NCI-H2196 (cell line): ENCODE results near the gene ABCA13.

Source experiments
- DNase-seq: peaks from one replicate; lab custom pipeline; 2025; ENCODE audit not compliant: unreplicated experiment; lab: John Stamatoyannopoulos, UW

The ABCA13 gene

DNA sequence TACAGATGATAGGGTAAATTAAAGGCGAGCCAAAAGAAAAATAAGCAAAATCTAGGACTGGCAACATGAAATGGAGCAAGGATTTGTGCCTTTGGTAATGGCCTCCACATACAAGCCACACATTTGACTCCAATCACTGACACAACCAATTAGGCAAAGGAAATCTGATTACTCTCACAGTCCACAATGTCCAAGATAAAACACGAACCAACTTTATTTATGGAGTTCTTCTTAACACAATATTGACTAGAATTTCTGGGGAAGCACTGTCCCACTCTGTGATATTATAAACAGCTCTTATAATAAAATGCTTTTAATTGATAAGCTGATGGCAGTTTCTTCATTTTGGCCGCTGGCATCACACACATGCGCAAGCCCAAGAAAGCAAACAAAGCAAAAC is 334.2 kb downstream of the ABCA13 start:
- no peak for DNase-seq

DNA sequence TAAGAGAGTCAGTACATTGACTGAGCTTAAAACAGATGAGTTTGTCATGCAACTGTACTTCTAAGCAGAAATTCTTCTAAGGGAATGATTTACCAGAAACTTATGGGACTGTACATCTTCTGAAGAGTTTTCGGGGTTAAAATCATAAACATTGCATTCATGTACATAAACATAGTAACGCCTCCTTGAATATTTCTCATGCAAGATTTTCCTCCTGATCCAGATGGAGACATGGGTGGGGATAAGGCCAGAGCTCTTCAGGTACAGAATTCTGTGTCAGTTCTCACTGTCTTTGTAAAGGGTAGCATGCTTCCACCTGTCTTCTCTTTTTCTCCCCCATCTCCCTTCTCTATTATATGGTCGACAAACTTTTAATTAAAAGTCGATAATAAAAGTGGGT is 335.3 kb downstream of the ABCA13 start:
- no peak for DNase-seq

DNA sequence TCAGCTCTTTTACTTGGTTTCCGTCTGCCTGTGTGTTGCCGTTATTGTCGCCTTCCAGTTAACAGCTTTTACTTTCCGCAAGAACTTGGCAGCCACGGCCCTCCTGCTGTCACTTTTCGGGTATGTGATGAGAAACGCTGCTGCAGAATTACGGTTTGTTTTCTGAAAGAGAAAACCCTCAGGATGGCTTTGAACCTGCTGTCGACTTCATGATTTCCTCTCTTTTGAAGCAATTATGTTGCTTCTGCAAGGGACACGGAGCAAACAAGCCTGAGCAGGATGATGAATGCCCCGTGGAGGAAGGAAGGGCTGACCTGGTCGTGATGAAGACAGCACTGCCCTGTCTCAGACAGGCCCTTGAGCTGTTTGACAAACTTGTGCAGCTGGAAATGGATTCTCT is 339.8 kb downstream of the ABCA13 start:
- DNase-seq, result no peak

GRCh38 chr7:48512892-48513291 is 341.6 kb downstream of the ABCA13 start:
- no peak for DNase-seq

DNA sequence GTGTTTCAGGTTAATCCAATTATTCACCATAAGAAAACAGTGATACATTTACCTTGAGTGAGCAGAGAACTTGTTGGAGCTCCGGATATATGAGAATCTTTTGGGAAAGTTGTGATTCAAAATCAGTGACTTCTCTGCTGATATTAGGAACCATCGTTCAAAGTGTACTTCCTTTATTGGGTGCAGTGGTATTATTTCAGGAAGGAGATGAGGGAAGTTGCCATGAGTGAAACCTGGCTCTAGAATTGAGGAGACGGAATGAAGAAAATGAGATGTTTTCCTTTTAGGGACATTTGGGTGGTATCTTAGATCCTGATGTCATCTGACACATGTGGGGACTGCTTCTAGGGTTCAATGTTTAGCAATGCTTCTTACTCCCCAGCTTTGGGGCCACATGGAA is 343.9 kb downstream of the ABCA13 start:
- DNase-seq, result no peak

DNA sequence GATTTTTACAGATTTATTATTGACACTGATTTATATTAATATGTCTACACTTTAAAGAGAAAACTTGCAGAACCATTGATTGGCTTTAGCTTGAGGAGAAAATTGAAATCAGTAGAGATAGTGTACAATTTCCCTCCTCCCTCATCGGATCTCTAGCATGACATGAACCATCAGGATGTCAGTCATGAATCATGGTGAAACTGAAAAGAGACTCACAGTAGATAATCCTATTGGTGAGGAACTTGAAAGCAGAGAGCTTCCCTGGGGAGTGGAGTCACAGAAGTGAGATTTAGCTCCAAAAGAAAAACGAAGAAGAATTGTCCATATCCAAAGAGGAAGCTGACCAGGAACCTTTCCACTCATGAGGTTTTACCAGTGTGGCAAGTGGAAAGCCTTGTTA is 346.8 kb downstream of the ABCA13 start:
- no peak for DNase-seq

GRCh38 chr7:48522692-48523091 is 351.4 kb downstream of the ABCA13 start:
- DNase-seq, result no peak

DNA sequence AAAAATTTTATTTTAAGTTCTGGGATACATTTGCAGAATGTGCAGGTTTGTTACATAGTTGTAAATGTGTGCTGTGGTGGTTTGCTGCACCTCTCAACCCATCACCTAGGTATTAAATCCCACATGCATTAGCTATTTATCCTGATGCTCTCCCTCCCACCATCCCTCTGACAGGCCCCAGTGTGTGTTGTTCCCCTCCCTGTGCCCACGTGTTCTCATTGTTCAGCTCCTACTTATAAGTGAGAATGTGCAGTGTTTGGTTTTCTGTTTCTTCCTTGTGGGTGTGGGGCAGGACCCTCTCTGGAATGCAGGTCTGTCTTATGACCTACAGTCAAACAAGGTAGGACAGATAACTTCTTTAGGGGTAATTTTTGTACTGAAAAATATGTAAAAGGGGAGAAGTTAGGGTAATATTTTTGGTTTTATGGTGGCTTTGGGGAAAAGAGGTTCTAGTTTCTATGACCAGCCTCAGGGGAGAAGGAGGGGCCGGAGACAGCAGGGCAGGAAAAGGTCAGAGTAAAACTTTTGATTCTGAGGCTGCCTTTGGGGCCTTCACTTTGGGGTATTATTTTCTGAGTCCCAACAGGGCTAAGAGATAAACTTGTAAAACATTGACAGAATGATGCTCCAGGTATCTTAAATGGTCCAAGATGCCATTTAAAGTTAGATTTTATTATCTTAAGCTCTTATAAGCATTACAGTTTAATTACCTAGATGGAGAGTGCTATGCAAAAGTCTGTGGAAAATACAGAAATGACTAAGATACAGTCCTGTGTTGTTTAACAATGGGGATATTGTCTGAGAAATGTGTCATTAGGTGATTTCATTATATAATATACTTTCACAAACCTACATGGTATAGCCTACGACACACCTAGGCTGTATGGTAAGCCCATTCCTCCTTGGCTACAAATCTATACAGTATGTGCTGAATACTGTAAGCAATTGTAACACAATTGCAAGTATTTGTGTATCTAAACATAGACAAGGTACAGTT is 354.8 kb downstream of the ABCA13 start:
- DNase-seq, result no peak

DNA sequence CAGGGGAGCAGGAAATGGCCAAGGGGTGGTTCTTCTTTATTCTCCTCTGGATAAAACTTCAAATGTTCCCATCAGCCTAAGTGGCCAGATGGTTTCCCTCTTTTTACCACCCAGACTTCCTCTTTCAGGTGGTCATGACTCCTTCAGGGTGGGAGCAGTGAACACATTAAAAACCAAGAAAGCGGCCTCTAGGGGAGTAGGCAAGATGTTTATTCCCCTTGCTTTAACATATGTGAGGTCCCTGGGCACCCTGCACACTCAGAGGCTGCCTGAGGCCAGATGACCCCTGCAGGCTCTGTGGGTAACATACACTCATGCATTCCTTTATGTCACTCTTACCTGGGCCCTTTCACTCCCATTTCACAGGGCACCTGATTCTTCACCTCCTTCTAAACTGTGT is 357.4 kb downstream of the ABCA13 start:
- no peak for DNase-seq

- no peak for DNase-seq
These were observed 366.3 kb downstream of the ABCA13 start for GRCh38 chr7:48537561-48537960.

DNA sequence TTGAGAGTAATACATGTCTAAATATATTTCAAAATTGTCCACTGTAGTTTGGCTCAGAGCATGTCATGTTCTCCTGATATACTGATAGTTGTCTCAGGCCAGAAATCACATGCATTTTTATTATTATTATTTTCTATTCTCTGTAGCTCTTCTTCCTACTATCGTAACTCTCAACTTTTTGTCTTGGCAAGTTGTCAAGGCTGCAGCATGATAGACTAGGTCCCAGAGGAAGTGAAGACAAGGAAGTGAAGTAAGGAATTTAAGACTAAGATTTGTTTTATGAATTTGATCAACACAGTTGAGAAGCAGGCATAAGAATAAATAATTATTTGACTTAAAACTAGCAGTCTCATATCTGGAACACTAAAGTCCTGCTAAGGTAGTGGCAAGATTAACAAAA is 369.5 kb downstream of the ABCA13 start:
- no peak for DNase-seq

GRCh38 chr7:48548667-48549066 is 377.4 kb downstream of the ABCA13 start:
- DNase-seq, result no peak

GRCh38 chr7:48551652-48552051 is 380.4 kb downstream of the ABCA13 start:
- no peak for DNase-seq

DNA sequence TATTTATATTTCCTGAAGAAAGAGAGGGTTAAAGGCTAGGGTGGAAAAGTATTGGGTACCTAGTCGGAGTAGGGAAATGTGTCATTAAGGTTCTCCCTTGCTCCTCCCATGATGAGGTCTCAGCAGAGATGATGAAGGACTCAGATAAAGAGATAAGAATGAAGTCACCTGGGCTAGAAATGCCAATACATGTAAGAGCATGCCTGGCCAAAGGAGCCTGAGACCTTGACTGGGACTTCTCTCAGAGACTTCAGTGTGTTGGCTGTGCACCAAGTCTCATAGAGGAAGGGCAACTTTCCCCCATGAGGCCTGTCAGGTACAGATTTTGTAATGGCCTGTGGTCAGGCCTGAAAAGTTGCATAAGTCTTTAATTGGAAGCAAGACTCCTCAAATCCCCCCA is 392.1 kb downstream of the ABCA13 start:
- DNase-seq, result no peak

GRCh38 chr7:48575516-48575915 is 404.3 kb downstream of the ABCA13 start:
- no peak for DNase-seq

DNA sequence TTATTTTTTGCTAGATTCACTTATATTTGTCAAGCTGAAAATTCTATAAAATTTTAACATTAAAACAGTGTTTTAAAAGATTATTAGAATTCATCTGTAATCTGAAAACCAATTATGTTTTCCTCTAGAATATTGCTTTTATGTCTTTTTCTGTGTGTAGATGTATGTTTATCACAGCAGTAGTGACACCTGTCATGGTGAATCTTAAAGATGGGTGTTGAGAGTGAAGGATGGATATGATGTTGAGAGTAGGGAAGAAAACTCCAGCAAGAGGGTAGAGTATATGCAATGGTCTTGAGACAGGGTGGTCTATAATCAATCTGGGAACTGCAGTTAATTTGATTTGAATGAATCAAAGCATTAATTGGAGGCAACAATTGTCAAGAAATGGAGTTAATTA is 416.2 kb downstream of the ABCA13 start:
- no peak for DNase-seq

- no peak for DNase-seq
These were observed 423.1 kb downstream of the ABCA13 start for GRCh38 chr7:48594349-48594748.

DNA sequence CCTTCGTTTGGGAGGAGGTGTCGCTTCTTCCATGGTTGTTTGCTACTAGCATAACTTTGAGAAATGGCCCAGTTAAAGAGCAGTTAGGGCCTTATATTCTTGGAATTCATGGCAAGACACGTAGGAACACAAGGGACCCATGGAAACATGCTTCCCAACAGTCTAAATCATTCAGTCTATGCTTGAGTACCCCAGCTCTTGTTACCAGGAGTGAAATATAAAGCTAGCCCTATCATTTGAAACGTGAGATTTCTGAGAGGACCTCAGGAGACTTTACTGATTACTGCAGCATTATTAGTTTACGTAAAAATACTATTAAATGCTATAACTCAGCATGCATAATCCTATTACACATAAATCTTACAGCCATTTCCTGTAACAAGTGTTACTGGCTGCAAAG is 424.5 kb downstream of the ABCA13 start:
- no peak for DNase-seq

GRCh38 chr7:48610705-48611104 is 439.4 kb downstream of the ABCA13 start:
- no peak for DNase-seq

- no peak for DNase-seq
These were observed 440.7 kb downstream of the ABCA13 start for GRCh38 chr7:48611993-48612392.

- DNase-seq, result no peak
These were observed 446.2 kb downstream of the ABCA13 start for GRCh38 chr7:48617508-48617907.

GRCh38 chr7:48617993-48618392 is 446.7 kb downstream of the ABCA13 start:
- no peak for DNase-seq

GRCh38 chr7:48621076-48621475 is 449.8 kb downstream of the ABCA13 start:
- DNase-seq, result no peak
